ENCODE measurements around the gene KIAA1586. TPM values are rescaled to one million over a fixed set of nuclear protein-coding genes. Genes with fewer than 3 reads are reported as not detected.
A peak's percentile ranks its signal among the peaks of the same experiment; 100 is the strongest.

The KIAA1586 gene
- polyA plus RNA-seq (2012; ENCODE audit: insufficient read length, low read depth) = 2.1 TPM

DNA sequence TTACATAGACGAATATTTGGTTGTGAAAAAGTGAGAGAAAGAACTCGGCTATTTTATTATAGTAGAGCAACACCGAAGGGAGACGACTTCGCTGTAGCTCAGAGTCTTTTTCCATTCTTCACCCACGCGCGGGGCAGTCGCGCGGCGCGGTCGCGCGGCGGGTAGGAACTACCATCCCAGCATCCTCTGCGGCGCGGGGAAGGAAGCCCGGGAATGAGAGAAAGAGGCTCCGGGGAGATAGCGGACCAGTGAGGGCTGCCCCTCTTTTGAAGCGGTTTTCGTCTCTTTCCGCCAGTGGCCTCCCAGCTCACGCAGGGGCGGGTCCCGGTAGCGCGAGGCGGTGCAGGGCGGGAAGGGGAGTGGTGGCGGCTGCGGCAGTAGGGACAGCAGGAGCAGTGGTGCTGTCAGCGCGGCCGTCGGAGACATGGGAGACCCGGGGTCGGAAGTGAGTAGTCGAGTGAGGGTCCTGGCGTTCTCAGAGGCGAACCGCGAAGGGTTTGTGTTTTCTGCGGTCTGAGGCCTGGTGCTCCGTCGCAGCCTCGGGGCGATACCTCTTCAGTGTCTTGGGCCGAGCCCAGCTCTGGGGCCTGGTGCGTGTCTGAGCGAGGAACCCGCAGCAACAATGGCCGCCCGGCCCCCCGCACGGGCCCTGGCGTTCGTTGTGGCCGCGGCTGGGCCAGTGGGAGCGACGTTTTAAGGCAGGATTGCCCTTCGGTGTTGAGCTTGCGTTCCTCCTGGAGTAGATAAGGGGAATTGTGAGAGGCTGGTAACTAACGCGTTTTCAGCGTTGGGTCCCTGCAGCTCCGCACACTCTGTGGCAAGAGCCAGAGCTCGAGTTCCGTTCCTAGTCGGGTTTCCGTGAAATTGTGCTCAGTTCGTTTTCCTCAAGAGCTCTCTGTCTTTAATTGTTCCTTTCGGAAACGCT lies at the start of gene KIAA1586:
KIAA1586 (plus strand) TSS at position 362 of the 925 bp plus-strand sequence; CDS start at position 425, 63 bp downstream.
- peak; percentile 61; the same call in 1 of the 2 replicates for TF ChIP-seq TAF1 (IDR thresholded peaks at IDR 0.05; ENCODE audit: borderline replicate concordance, insufficient read depth, low read length)
- peak; percentile 63; the same call in 1 of the 2 replicates for TF ChIP-seq POLR2AphosphoS5 (IDR thresholded peaks at IDR 0.05; ENCODE audit: low read depth, low read length)

DNA sequence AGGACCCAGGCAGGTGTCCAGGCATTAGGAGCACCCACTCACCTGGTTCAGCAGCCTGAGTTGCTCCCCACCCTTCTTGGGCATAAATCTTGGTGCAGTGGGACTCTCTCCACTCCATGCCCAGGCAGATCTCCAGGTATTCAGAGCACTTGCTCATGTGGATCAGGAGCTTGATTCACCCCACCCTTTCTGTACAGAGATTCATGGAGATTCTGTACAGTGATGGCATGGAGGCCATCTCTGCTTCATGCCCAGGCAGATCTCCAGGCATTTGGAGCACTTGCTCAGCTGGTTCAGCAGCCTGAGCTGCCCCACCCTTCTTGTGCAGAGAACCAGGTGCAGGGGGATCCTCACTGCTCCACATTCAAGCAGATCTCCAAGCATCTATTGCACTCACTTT lies 47.4 kb upstream of the KIAA1586 start:
- no peak for TF ChIP-seq SIN3A (IDR thresholded peaks at IDR 0.05; ENCODE audit: borderline replicate concordance, insufficient read depth, low read length)
- no peak for TF ChIP-seq POLR2AphosphoS5 (IDR thresholded peaks at IDR 0.05; ENCODE audit: low read depth, low read length)
- no peak for TF ChIP-seq TAF1 (IDR thresholded peaks at IDR 0.05; ENCODE audit: borderline replicate concordance, insufficient read depth, low read length)
- TF ChIP-seq, protein P1, sequence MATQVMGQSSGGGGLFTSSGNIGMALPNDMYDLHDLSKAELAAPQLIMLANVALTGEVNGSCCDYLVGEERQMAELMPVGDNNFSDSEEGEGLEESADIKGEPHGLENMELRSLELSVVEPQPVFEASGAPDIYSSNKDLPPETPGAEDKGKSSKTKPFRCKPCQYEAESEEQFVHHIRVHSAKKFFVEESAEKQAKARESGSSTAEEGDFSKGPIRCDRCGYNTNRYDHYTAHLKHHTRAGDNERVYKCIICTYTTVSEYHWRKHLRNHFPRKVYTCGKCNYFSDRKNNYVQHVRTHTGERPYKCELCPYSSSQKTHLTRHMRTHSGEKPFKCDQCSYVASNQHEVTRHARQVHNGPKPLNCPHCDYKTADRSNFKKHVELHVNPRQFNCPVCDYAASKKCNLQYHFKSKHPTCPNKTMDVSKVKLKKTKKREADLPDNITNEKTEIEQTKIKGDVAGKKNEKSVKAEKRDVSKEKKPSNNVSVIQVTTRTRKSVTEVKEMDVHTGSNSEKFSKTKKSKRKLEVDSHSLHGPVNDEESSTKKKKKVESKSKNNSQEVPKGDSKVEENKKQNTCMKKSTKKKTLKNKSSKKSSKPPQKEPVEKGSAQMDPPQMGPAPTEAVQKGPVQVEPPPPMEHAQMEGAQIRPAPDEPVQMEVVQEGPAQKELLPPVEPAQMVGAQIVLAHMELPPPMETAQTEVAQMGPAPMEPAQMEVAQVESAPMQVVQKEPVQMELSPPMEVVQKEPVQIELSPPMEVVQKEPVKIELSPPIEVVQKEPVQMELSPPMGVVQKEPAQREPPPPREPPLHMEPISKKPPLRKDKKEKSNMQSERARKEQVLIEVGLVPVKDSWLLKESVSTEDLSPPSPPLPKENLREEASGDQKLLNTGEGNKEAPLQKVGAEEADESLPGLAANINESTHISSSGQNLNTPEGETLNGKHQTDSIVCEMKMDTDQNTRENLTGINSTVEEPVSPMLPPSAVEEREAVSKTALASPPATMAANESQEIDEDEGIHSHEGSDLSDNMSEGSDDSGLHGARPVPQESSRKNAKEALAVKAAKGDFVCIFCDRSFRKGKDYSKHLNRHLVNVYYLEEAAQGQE (IDR thresholded peaks at IDR 0.05; ENCODE audit: insufficient read depth in 1 of 2, low read depth in 2 of 2, low read length in 2 of 2) = no peak
- TF ChIP-seq FOXP2 (optimal IDR thresholded peaks at IDR 0.05; ENCODE audit: borderline replicate concordance, extremely low read depth, extremely low read length, insufficient read depth) = no peak

GRCh38 chr6:57002197-57002596 lies 44.3 kb upstream of the KIAA1586 start:
- TF ChIP-seq SIN3A (IDR thresholded peaks at IDR 0.05; ENCODE audit: borderline replicate concordance, insufficient read depth, low read length) (no peak), TAF1 (IDR thresholded peaks at IDR 0.05; ENCODE audit: borderline replicate concordance, insufficient read depth, low read length) (no peak), POLR2AphosphoS5 (IDR thresholded peaks at IDR 0.05; ENCODE audit: low read depth, low read length) (no peak), FOXP2 (optimal IDR thresholded peaks at IDR 0.05; ENCODE audit: borderline replicate concordance, extremely low read depth, extremely low read length, insufficient read depth) (no peak)

DNA sequence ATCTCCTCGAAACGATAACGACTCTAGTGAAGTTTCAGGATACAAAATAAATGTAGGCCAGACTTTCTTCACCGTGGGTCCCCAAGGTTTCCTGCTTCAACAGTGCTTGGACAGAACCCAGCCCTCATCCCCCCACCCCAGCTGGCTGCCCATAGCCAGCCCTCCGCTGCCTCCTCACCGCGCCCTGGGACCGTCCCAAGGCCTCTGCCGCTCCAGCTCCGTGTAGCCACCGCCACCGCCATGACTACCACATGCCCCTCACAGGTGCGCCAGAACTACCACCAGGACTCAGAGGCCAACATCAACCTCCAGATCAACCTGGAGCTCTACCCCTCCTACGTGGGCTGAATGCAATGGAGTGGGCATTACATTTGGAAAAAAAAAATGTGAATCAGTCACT lies 42.2 kb upstream of the KIAA1586 start:
- TF ChIP-seq, protein P1 (IDR thresholded peaks at IDR 0.05; ENCODE audit: insufficient read depth in 1 of 2, low read depth in 2 of 2, low read length in 2 of 2) = no peak
- no peak for TF ChIP-seq POLR2AphosphoS5 (IDR thresholded peaks at IDR 0.05; ENCODE audit: low read depth, low read length)
- no peak for TF ChIP-seq SIN3A (IDR thresholded peaks at IDR 0.05; ENCODE audit: borderline replicate concordance, insufficient read depth, low read length)
- TF ChIP-seq TAF1 (IDR thresholded peaks at IDR 0.05; ENCODE audit: borderline replicate concordance, insufficient read depth, low read length) = no peak
- no peak for TF ChIP-seq FOXP2 (optimal IDR thresholded peaks at IDR 0.05; ENCODE audit: borderline replicate concordance, extremely low read depth, extremely low read length, insufficient read depth)

DNA sequence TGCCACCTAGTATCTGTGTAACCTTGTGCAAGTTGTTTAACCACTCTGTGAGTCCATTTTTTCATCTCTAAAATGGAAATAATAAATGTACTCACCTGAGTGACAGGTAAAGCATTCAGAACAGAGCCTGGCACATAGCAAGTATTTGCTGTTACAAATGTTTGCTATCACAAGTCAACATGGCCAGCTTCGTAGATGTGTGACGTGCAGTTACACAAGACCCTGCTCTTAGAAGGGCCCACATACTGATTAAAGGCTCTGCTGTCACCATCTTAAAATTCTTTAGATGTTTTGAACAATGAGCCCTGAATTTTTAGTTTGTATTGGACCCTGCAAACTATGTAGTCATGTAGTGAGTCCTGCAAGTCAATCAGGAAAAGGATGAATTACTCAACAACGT lies 40.4 kb upstream of the KIAA1586 start:
- TF ChIP-seq TAF1 (IDR thresholded peaks at IDR 0.05; ENCODE audit: borderline replicate concordance, insufficient read depth, low read length) = no peak
- TF ChIP-seq, protein P1 (IDR thresholded peaks at IDR 0.05; ENCODE audit: insufficient read depth in 1 of 2, low read depth in 2 of 2, low read length in 2 of 2) = no peak
- no peak for TF ChIP-seq FOXP2 (optimal IDR thresholded peaks at IDR 0.05; ENCODE audit: borderline replicate concordance, extremely low read depth, extremely low read length, insufficient read depth)
- no peak for TF ChIP-seq SIN3A (IDR thresholded peaks at IDR 0.05; ENCODE audit: borderline replicate concordance, insufficient read depth, low read length)
- TF ChIP-seq POLR2AphosphoS5 (IDR thresholded peaks at IDR 0.05; ENCODE audit: low read depth, low read length) = no peak

DNA sequence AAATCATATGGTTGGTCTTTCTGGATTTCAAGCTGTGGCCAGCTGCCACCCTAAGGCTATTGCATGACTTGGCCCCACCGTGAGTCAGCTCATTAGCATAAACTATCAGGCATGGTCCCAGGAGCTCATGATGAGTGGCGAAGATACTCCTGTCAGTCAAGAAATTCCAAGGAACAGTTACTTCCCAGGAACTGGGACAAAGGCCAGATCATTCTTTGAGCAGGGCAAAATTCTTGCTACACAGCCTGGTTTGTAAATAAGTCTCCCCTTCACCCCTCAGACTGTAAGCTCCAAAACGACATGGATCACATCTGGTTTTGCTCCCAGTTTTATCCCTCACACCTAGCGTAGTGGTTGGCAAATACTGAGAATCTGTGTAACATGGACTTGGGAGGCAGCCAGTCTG lies 33.0 kb upstream of the KIAA1586 start:
- no peak for TF ChIP-seq TAF1 (IDR thresholded peaks at IDR 0.05; ENCODE audit: borderline replicate concordance, insufficient read depth, low read length)
- no peak for TF ChIP-seq POLR2AphosphoS5 (IDR thresholded peaks at IDR 0.05; ENCODE audit: low read depth, low read length)
- TF ChIP-seq FOXP2 (optimal IDR thresholded peaks at IDR 0.05; ENCODE audit: borderline replicate concordance, extremely low read depth, extremely low read length, insufficient read depth) = no peak
- TF ChIP-seq, protein P1 (IDR thresholded peaks at IDR 0.05; ENCODE audit: insufficient read depth in 1 of 2, low read depth in 2 of 2, low read length in 2 of 2) = no peak
- TF ChIP-seq SIN3A (IDR thresholded peaks at IDR 0.05; ENCODE audit: borderline replicate concordance, insufficient read depth, low read length) = no peak
